BLaER1 treated with 17β-estradiol and CSF1 and Interleukin-3, amounts not matched to agents 10 nM and 100 nM (cell line): ENCODE results near the gene C10orf71.
A peak's percentile ranks its signal among the peaks of the same experiment; 100 is the strongest.

Source experiments
- H3K27ac ChIP-seq, 11 experiments: shearing (Covaris generic); formaldehyde crosslinking; 2 replicates each; pipeline ENCODE4 v1.8.1; 2022
- H3K27me3 ChIP-seq, 11 experiments: shearing (Covaris generic); formaldehyde crosslinking; 2 replicates each; pipeline ENCODE4 v1.8.1; 2022
- H3K36me3 ChIP-seq, 11 experiments: shearing (Covaris generic); formaldehyde crosslinking; 2 replicates each; pipeline ENCODE4 v1.8.1; 2022
- H3K4me1 ChIP-seq, 10 experiments: shearing (Covaris generic); formaldehyde crosslinking; 2 replicates each; pipeline ENCODE4 v1.8.1; 2022
- H3K4me2 ChIP-seq, 11 experiments: shearing (Covaris generic); formaldehyde crosslinking; 2 replicates each; pipeline ENCODE4 v1.8.1; 2022
- H3K4me3 ChIP-seq, 10 experiments: shearing (Covaris generic); formaldehyde crosslinking; 2 replicates each; pipeline ENCODE4 v1.8.1; 2022
- H3K9ac ChIP-seq, 11 experiments: shearing (Covaris generic); formaldehyde crosslinking; 2 replicates each; pipeline ENCODE4 v1.8.1; 2022
- H3K9me3 ChIP-seq, 11 experiments: shearing (Covaris generic); formaldehyde crosslinking; replicated peaks in 1 of 11; 2 replicates each; pipeline ENCODE4 v1.8.1; 2022
- H4K20me1 ChIP-seq, 11 experiments: shearing (Covaris generic); formaldehyde crosslinking; 2 replicates each; pipeline ENCODE4 v1.8.1; 2022
- Cebpa-rat ChIP-seq, 11 experiments: shearing (Covaris generic); IDR thresholded peaks; 2 replicates each; pipeline ENCODE4 v1.8.1; 2022

The C10orf71 gene

GRCh38 chr10:49325916-49326783, 27.2 kb downstream of the C10orf71 start:
- Histone ChIP-seq H3K9me3 (no peaks in the 10 kb centered on the region), H3K4me1 (peaks cover 0 to 7% (median 0%) of the 10 kb centered on the region in 10 experiments; a peak in 4 of 20 replicates), H3K4me2 (no peak overlapping the region), H3K4me3 (no peak overlapping the region), H3K36me3 (no peaks in the 10 kb centered on the region), H3K9ac (no peak overlapping the region), H3K27ac (no peak overlapping the region), H3K27me3 (no peaks in the 10 kb centered on the region), H4K20me1 (no peaks in the 10 kb centered on the region)
- TF ChIP-seq Cebpa-rat (IDR thresholded peaks at IDR 0.05): no peak

GRCh38 chr10:49327036-49327813, 28.3 kb downstream of the C10orf71 start:
- H3K36me3 ChIP-seq: no peaks in the 10 kb centered on the region
- H3K4me3 ChIP-seq: no peak overlapping the region
- no peaks in the 10 kb centered on the region for H3K9me3 ChIP-seq
- no peaks in the 10 kb centered on the region for H4K20me1 ChIP-seq
- peaks cover 0 to 7% (median 0%) of the 10 kb centered on the region in 10 experiments; a peak in 4 of 20 replicates for H3K4me1 ChIP-seq
- TF ChIP-seq Cebpa-rat (IDR thresholded peaks at IDR 0.05): no peak
- no peaks in the 10 kb centered on the region for H3K27me3 ChIP-seq
- no peak overlapping the region for H3K27ac ChIP-seq
- no peak overlapping the region for H3K9ac ChIP-seq
- no peak overlapping the region for H3K4me2 ChIP-seq

GRCh38 chr10:49328401-49329145, 29.6 kb downstream of the C10orf71 start:
- Histone ChIP-seq H3K36me3 (no peaks in the 10 kb centered on the region), H3K27me3 (no peaks in the 10 kb centered on the region), H3K27ac (no peak overlapping the region), H3K9me3 (0 out of 22 replicates have a peak, but pooled peaks cover 0 to 1% (median 0%) of the 10 kb centered on the region in 11 experiments), H3K4me1 (peaks cover 0 to 7% (median 0%) of the 10 kb centered on the region in 10 experiments; a peak in 4 of 20 replicates), H3K9ac (no peak overlapping the region), H3K4me2 (no peak overlapping the region), H4K20me1 (no peaks in the 10 kb centered on the region), H3K4me3 (no peak overlapping the region)
- TF ChIP-seq Cebpa-rat (IDR thresholded peaks at IDR 0.05): no peak

- no peaks in the 10 kb centered on the region for H4K20me1 ChIP-seq
- H3K36me3 ChIP-seq: no peaks in the 10 kb centered on the region
- no peaks in the 10 kb centered on the region for H3K27me3 ChIP-seq
- peak overlapping the region in 1 of 11 experiments; percentile 29; a peak in 1 of 22 replicates for H3K4me2 ChIP-seq
- no peak overlapping the region for H3K27ac ChIP-seq
- no peak overlapping the region for H3K4me3 ChIP-seq
- no peak for TF ChIP-seq Cebpa-rat (IDR thresholded peaks at IDR 0.05)
- no peak overlapping the region for H3K9ac ChIP-seq
- peaks cover 0 to 7% (median 3%) of the 10 kb centered on the region in 11 experiments; a peak in 3 of 22 replicates for H3K9me3 ChIP-seq
- H3K4me1 ChIP-seq: peaks cover 0 to 7% (median 0%) of the 10 kb centered on the region in 10 experiments; a peak in 4 of 20 replicates
Observed at GRCh38 chr10:49329146-49329505, 30.2 kb downstream of the C10orf71 start.

- no peaks in the 10 kb centered on the region for H3K27me3 ChIP-seq
- H3K27ac ChIP-seq: no peak overlapping the region
Observed at GRCh38 chr10:49330127-49330665, 31.2 kb downstream of the C10orf71 start.

GRCh38 chr10:49331431-49331830, 32.5 kb downstream of the C10orf71 start:
- no peak overlapping the region for H3K27ac ChIP-seq
- H3K4me3 ChIP-seq: no peak overlapping the region
- no peaks in the 10 kb centered on the region for H4K20me1 ChIP-seq
- peaks cover 8 to 28% (median 17%) of the 10 kb centered on the region in 11 experiments; a peak in 17 of 22 replicates for H3K9me3 ChIP-seq
- peaks cover 0 to 8% (median 7%) of the 10 kb centered on the region in 10 experiments; a peak in 14 of 20 replicates for H3K4me1 ChIP-seq
- H3K4me2 ChIP-seq: no peak overlapping the region
- no peaks in the 10 kb centered on the region for H3K36me3 ChIP-seq
- no peak overlapping the region for H3K9ac ChIP-seq
- no peaks in the 10 kb centered on the region for H3K27me3 ChIP-seq
- no peak for TF ChIP-seq Cebpa-rat (IDR thresholded peaks at IDR 0.05)

More at GRCh38 chr10:49330127-49330665, 31.2 kb downstream of the C10orf71 start:
- H3K9ac ChIP-seq: no peak overlapping the region
- no peaks in the 10 kb centered on the region for H3K36me3 ChIP-seq
- H4K20me1 ChIP-seq: no peaks in the 10 kb centered on the region
- H3K9me3 ChIP-seq: peaks cover 4 to 17% (median 13%) of the 10 kb centered on the region in 11 experiments; a peak in 17 of 22 replicates
- H3K4me1 ChIP-seq: peaks cover under 1 to 6% (median 4%) of the 10 kb centered on the region in 10 experiments; a peak in 13 of 20 replicates
- no peak for TF ChIP-seq Cebpa-rat (IDR thresholded peaks at IDR 0.05)
- no peak overlapping the region for H3K4me2 ChIP-seq
- no peak overlapping the region for H3K4me3 ChIP-seq

- H3K36me3 ChIP-seq: no peaks in the 10 kb centered on the region
- no peak overlapping the region for H3K4me3 ChIP-seq
- H3K27ac ChIP-seq: no peak overlapping the region
- no peak overlapping the region for H3K4me2 ChIP-seq
- H4K20me1 ChIP-seq: no peaks in the 10 kb centered on the region
- H3K9ac ChIP-seq: no peak overlapping the region
- no peak for TF ChIP-seq Cebpa-rat (IDR thresholded peaks at IDR 0.05)
- H3K27me3 ChIP-seq: no peaks in the 10 kb centered on the region
- H3K4me1 ChIP-seq: peaks cover 0 to 8% (median 7%) of the 10 kb centered on the region in 10 experiments; a peak in 14 of 20 replicates
- peaks cover 8 to 30% (median 17%) of the 10 kb centered on the region in 11 experiments; a peak in 17 of 22 replicates for H3K9me3 ChIP-seq
Observed at GRCh38 chr10:49332333-49332732, 33.4 kb downstream of the C10orf71 start.

GRCh38 chr10:49332768-49333167, 33.8 kb downstream of the C10orf71 start:
- Histone ChIP-seq H3K36me3 (no peaks in the 10 kb centered on the region), H4K20me1 (no peaks in the 10 kb centered on the region), H3K9me3 (peaks cover 8 to 30% (median 17%) of the 10 kb centered on the region in 11 experiments; a peak in 17 of 22 replicates), H3K4me2 (no peak overlapping the region), H3K4me3 (no peak overlapping the region), H3K27me3 (no peaks in the 10 kb centered on the region), H3K9ac (no peak overlapping the region), H3K4me1 (peaks cover 0 to 8% (median 7%) of the 10 kb centered on the region in 10 experiments; a peak in 14 of 20 replicates), H3K27ac (no peak overlapping the region)
- no peak for TF ChIP-seq Cebpa-rat (IDR thresholded peaks at IDR 0.05)
